Activated T-cell treated with anti-CD3 and anti-CD28 coated beads for 4 hours (primary cell): ENCODE data around the gene DOHH.
"Not testable (repeated sequence)": the region's sequence is repeated elsewhere in the genome, so short reads cannot be mapped to it uniquely, and the experiment has no call there.

ENCODE experiments used
- DNase-seq: peaks from one replicate; pipeline ENCODE4 v3.0.0-alpha.2; 2020

The DOHH gene

DNA sequence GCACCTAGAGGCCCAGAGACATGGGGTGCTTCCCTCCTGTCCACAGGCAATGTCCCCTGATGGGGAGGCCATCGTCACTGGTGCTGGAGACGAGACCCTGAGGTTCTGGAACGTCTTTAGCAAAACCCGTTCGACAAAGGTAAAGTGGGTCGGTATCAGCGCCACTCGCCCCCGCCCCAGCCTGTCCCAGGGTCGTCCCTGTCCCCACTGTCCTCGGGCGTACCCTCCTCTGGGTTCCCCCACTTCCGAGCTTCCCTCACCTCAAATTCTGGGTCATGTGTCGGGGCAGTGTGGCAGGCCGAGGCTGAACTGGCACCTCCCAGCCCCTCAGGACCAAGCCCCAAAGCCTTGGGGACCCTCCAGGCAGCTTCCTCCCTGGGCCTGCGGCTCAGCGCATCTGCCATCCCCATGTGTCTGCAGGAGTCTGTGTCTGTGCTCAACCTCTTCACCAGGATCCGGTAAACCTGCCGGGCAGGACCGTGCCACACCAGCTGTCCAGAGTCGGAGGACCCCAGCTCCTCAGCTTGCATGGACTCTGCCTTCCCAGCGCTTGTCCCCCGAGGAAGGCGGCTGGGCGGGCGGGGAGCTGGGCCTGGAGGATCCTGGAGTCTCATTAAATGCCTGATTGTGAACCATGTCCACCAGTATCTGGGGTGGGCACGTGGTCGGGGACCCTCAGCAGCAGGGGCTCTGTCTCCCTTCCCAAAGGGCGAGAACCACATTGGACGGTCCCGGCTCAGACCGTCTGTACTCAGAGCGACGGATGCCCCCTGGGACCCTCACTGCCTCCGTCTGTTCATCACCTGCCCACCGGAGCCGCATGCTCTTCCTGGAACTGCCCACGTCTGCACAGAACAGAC lies 34.1 kb upstream of the DOHH start:
- no peak for DNase-seq

DNA sequence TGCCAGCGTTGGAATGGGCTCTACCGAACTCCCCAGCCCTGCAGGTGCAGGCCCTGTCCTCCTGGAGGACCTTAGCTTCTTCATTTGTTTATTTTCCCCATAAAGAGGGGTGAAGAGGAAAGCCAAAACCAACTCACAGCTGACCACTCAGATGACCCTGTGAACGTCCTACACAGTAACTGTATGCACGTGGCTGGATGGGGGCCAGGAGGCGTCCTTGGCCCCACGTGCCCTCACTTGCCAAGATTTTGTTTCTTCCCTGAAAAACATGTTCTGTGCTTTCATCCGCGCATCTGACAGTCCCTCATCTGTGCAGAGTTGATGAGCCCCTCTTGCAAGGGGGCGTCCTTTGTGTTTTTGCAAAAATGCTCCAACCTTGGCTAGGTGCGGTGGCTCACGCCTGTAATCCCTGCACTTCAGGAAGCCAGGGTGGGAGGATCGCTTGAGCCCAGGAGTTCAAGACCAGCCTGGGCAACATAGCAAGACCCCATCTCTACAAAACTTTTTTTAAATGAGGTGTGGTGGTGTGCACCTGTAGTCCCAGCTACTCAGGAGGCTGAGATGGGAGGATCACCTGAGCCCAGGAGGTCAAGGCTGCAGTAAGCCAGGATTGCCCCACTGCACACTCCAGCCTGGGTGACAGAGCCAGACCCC lies 33.2 kb upstream of the DOHH start:
- DNase-seq: no peak

DNA sequence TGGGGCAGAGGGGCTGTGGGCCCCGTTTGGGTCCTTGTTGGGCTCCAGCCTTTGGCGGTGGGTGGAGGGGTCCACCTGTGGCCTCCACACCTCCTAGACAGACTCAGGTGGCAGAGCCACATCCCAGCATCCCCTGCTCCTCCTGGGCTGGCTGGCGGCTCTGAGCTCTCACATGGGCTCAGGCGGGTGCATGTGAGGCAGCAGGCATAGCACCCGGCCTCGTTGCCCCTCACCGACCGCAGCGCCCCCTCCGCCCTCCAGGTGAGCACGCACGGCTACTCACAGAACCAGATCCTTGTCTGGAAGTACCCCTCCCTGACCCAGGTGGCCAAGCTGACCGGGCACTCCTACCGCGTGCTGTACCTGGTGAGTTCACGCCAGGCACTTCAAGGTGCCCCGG lies 32.6 kb upstream of the DOHH start:
- no peak for DNase-seq

DNA sequence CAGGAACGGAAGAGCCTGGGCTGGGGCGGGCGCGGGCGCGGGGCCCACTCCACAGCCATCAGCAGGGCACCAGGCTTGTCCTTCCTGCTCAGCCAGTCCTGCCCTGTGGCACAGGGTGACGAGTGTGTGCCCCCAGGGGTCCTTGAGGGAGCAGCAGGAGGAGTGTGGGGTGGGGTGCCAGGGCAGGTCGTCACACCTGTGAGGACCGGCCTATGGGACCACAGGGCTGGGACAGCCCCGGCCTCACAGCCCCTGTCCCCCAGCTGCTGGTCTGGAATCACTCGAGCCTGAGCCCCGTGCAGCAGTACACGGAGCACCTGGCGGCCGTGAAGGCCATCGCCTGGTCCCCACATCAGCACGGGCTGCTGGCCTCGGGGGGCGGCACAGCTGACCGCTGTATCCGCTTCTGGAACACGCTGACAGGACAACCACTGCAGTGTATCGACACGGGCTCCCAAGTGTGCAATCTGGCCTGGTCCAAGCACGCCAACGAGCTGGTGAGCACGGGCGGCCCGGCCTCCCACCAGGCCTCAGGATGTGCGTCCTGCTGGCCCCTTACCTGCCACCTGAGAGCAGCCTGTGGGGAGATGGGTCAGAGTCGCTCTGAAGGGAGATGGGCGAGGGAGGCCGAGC lies 31.8 kb upstream of the DOHH start:
- DNase-seq: no peak

DNA sequence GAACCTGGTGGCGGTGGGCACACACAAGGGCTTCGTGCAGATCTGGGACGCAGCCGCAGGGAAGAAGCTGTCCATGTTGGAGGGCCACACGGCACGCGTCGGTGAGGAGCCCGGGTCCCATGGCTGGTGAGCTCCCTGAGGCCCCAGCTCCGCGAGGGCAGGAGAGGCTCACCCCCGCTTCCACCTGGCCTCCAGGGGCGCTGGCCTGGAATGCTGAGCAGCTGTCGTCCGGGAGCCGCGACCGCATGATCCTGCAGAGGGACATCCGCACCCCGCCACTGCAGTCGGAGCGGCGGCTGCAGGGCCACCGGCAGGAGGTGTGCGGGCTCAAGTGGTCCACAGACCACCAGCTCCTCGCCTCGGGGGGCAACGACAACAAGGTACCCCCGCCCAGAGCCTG lies 31.2 kb upstream of the DOHH start:
- no peak for DNase-seq

DNA sequence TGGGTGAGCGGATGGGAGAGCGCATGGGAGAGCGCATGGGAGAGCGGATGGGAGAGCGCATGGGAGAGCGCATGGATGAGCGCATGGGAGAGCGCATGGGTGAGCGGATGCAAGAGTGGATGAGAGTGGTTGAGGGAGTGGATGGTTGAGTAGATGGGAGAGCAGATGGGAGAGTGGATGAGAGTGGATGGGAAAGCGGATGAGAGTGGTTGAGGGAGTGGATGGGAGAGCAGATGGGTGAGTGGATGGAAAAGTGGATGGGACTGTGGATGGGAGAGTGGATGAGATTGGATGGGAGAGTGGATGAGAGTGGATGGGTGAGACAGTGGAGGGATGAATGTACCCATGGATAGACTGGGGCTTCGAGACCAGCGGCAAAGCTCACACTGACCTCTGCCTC lies 29.9 kb upstream of the DOHH start:
- DNase-seq: no peak

DNA sequence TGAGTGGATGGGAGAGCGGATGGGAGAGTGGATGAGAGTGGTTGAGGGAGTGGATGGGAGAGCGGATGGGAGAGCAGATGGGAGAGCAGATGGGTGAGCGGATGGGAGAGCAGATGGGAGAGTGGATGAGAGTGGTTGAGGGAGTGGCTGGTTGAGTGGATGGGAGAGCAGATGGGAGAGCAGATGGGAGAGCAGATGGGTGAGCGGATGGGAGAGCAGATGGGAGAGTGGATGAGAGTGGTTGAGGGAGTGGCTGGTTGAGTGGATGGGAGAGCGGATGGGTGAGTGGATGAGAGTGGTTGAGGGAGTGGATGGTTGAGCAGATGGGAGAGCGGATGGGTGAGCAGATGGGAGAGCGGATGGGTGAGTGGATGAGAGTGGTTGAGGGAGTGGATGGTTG lies 28.8 kb upstream of the DOHH start:
- DNase-seq: not testable (repeated sequence)

DNA sequence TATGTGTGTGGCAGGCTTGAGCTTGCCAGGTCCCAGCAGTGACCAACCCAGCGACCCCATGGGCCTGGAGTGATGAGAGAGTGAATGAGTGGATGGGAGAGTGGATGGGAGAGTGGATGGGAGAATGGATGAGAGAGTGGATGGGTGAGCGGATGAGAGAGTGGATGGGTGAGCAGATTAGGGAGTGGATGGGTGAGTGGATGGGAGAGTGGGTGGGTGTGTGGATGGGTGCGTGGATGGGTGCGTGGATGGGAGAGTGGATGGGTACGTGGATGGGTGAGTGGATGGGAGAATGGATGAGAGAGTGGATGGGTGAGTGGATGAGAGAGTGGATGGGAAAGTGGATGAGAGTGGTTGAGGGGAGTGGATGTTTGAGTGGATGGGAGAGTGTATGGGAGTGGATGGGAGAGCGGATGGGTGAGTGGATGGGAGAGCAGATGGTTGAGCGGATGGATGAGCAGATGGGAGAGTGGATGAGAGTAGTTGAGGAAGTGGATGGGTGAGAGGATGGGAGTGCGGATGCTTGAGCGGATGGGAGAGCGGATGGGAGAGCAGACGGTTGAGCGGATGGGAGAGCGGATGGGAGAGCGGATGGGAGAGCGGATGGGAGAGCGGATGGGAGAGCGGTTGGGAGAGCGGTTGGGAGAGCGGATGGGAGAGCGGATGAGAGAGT lies 28.2 kb upstream of the DOHH start:
- no peak for DNase-seq

DNA sequence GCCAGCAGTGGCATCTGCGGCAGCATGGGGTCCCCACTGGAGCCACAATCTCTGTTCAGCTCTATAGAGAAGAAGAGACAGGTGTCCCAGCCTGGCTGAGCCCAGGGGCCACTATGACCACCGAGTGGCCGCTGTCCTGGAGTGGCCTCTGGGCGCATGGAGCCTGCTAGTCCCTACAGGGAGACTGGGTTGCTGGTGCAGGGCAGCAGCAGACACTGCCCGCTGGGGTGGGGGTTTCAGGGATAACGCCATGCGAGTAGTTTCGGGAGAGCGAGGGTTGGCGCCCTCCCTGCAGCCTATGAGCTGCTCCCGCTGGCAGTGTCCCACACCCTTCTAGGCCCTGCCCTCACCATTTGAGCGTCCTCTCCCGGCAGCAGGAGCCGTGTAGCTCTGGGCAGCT lies 27.6 kb upstream of the DOHH start:
- DNase-seq: no peak

DNA sequence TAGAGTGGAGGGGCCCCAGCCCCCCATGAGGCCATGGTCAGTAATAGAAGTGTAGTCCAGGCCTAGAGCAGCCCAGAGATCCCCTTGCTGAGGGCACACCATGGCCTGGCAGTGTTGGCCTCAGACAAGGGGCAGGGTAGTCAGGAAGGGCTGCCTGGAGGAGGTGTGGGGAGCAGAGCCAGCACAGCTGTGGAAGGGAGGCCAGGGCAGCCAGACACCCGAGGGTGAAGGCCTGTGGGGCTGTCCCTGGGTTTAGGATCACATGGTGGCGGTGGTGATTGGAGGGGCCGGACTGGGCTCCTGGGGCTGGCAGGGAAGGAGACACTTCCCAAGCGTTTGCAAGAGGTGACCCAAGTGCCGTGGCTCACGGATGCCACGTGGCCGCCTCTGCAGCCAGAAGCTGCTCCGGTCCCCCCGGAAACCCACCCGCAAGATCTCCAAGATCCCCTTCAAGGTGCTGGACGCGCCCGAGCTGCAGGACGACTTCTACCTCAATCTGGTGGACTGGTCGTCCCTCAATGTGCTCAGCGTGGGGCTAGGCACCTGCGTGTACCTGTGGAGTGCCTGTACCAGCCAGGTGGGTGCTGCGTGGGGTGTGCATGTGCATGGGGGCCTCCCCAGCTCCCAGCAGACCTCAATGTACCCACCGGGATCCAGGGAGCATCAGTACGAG lies 26.9 kb upstream of the DOHH start:
- no peak for DNase-seq

DNA sequence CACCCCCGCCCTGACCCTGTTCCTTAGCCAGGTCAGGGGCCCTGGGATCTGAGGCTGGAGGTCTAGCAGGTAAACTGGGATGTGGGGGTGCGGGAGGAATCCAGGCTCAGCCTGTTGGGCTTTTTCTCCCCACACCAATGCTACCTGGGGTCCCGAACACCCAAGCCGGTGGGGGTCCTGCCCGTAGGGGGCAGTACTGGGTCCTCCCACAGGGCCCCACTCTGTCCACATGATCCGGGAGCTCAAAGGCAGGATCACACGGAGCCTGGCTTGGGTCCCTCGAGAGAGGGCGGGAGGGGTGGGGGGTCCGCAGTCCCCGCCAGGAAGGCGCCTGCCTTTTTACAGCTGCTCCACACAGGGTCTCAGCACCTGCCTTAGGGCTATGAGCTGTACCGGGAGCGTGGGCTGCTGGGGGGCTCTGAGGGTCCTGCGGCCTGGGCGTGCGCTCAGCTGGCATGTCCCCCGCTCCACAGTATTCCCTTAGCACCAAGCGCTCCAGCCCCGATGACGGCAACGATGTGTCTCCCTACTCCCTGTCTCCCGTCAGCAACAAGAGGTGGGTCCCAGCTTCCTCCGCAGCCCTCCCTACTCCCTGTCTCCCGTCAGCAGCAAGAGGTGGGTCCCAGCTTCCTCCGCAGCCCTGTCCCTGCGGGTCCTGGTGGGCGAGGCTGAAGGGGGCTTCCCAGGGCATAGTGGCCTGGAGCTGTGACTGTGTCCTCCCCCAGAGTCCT lies 26.2 kb upstream of the DOHH start:
- DNase-seq: no peak

DNA sequence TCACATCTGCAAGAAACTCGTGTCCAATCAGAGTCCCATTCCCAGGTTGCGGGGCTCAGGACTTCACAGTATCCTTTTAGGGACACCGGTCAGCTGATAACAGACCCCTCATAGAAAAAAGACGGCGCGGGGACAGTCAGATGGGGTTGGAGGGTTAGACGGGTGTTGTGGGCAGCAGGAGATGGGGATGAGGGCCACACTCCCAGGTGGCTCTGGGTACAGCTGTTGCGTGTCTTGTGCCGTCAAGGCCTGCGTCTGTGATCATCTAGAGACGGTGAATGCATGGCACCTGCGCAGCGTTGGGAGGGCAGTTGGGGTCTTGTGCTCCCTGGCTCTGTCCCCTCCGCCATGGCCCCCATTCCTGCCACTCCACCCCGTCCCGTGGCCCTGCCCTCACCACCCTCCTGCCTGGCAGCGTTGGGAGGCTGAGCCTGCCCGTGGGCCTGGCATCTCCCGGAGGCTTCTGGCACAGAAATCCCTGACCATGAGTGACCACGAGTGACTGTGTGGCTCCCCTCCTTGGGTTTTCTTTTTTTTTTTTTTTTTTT lies 24.5 kb upstream of the DOHH start:
- no peak for DNase-seq

DNA sequence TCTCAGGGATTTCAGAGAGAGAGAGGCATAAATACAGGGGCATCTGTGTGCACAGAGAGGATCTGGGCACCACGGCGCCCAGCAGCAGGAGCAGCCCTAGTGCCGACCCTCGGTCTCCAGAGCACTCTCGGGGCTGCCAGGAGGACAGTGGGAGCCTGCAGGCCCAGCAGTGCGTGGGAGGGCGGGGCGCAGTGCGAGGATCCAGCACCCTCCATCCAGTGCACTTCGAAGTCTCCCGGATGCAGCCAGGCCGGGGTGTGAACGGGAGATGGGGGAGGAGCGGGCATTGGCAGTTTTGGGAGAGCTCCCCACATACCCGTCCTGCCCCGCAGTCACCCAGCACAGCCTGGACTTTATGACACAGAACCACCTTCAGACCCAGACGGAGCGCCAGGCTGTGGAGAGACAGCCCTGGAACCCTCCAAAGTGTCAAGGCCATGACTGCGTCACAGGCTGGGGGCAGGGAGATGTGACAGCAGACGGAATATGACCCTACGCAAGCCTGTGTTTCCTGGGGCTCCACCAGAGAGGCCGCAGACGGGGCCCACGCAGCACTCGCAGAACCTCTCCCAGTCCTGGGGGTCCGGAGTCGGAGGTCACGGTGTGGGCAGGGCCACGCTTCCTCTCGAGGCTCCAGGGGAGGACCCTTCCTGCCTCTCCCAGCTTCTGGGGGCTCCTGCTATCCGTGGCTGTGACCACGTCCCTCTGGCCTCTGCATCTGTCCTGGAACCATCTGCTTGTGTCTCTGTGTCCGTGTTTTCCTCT lies 23.8 kb upstream of the DOHH start:
- no peak for DNase-seq

DNA sequence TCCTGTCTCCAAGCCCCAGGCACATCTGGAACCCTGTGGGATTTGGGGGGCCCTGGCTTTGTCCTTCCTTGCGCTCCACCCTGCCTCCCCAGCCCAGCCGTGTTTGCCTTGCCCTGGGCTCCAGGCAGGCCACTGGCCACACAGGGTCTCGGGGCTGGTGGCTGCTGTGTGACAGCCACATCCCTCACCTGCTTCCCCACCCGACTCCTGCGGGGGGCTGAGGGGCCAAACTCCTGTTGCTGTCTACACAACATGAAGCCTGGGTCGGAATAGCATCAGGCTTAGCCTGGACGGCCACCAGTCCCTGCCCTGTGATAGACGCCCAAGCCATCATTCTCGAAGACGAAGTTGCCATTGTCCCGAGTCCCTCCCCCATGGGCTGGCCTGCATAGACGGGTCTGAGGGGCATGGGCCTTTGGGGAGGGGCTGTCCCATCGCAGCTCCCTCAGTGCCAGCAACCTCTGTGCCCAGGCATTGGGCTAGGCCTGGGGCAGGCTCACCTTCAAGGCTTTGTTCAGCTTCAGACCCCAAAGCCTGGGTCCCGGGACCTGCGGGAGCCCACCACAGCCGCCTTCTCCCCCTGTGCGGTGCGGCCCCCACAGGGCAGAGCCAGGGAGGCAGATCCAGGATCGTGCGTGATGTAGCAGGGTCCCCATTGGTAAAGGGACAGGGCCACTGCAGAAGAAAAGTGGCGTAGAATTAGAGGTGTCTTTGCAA lies 23.0 kb upstream of the DOHH start:
- DNase-seq: no peak

DNA sequence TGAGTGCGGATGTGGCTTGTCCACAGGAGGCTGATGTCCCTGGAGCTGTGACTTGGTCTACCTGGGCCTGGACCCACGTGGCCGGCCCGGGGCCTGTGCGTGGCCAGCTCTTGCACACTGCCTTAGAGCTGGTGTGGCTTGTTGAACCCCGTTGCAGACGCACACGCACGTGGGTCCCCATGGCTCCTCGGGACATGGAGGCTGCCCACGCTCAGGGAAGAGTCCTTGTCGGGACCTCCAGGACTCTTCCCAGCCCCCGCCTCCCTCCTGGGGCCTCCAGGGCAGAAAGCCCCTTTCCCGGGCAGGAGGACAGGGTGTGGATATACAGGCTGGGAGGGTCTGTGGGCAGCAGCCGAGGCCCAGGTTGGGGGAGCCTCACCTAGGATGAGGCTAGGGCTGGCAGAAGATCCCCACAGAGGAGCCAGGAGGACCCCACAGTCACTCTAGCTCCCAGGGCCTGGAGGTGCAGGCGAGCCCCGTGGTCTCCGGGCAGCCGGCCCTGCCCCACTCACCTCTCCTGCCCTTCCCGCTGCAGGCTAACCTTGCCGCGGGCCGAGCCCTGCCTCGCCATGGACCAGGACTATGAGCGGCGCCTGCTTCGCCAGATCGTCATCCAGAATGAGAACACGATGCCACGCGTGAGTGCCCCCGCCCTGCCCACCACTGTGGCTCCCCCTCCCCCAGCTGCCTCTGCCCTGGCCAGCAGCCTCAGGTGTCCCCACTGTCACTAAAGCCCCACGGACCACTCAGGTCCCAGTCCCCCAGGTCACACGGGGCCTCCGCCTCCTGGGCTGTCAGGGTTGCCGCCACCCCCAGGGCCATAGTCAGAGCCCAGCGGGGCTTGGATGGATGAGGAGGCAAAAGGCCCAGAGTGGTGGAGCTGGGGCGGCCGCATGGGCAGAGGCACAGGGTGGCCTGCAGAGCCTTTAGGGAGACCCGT lies 22.2 kb upstream of the DOHH start:
- no peak for DNase-seq

DNA sequence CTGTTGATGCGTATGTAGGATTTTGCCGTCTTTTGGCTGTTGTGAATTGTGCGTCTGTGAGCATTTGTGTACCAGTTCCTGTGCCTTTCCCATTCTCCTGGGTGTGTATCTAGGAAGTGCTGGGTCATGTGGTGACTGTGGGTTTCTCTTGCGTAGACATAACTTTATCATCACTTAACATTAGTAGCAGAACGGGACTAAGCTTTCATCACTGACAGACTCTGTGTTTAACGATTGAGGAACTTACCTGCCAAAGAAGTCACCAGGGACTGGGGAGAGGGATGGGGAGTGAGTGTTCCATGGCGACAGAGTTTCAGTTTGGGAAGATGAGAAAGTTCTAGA lies 20.6 kb upstream of the DOHH start:
- DNase-seq: no peak

DNA sequence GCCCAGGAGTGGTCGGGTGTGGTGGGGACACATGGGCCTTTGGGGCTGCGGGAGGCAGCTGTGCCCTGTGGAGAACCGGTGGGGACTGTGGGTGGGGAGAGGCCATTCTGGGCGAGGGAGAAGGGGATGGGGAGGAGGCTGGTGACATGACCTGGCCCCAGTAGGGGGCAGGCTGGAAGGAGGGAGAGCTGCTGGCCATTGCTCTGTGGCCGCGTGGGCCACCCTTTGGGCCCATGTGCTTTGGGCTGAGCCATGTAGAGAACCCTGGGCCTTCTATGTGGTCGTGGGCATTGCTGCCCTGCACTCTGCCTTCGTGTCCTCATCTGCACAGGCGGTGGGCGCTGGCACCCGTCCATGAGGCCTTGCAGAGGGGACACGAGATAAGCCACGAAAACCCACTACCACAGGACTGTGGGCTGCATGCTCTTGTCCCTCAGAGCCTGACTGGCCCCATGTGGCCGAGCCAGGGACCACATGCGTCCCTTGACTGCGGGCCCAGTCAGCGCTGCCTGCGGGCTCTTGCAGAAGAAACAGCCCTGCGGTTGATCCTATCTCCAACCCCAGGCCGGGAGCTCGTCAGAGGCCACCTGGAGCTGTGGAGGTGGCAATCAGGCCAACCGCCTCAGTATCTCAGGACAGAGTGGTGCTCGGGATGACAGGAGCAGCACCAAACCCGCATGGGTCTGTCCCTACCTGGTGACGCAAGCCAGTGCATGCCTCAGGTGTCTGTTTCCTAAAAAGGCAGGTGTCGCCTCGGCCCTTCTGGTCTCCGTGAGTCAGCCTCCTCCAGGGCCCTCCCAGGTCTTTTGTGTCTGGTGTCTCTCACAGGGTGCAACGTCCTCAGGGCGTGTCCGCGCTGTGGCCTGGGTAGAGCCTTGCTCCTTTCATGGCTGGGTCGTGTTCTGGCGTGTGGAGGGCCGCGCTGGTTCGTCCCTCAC lies 20.0 kb upstream of the DOHH start:
- no peak for DNase-seq

DNA sequence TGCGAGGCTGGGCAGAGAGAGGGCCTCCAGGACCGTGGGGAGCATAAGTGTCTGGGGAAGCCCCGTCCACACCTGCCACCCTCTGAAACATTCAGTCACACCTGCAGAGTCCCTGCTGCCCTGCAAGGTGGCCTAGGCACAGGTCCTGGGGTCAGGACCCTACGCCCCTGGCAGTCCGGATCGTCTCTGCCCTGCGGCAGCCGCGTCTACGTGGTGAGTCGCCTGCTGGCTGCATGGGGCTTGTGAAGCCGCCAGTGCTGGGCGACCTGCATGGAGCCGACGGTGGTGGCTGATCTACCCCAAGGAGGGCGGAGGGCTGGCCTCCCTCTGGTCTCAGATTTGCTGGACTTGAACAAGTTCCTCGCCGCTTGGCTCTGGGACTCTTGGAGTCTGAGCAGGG lies 18.7 kb upstream of the DOHH start:
- DNase-seq: no peak
